ENCODE data around the gene TXK.

The TXK gene

GRCh38 chr4:48118081-48118480, 16.0 kb downstream of the TXK start:
- no peak for DNase-seq (ENCODE audit: low spot score)
- no peak overlapping the region for H3K4me3 ChIP-seq
- H3K27ac ChIP-seq: no peak overlapping the region
- no peak for TF ChIP-seq CTCF (IDR thresholded peaks at IDR 0.05)

GRCh38 chr4:48116582-48116981, 17.5 kb downstream of the TXK start:
- TF ChIP-seq CTCF (IDR thresholded peaks at IDR 0.05): no peak
- DNase-seq (ENCODE audit: low spot score): no peak

GRCh38 chr4:48114412-48114811, 19.6 kb downstream of the TXK start:
- no peak overlapping the region for H3K27ac ChIP-seq
- H3K4me3 ChIP-seq: no peak overlapping the region
- TF ChIP-seq CTCF (IDR thresholded peaks at IDR 0.05): no peak
- no peak for DNase-seq (ENCODE audit: low spot score)

More at GRCh38 chr4:48116582-48116981, 17.5 kb downstream of the TXK start:
- H3K4me3 ChIP-seq: no peak overlapping the region
- H3K27ac ChIP-seq: no peak overlapping the region

GRCh38 chr4:48112017-48112667, 21.9 kb downstream of the TXK start:
- Histone ChIP-seq H3K4me3 (no peak overlapping the region), H3K27ac (no peak overlapping the region)
- no peak for DNase-seq (ENCODE audit: low spot score)
- no peak for TF ChIP-seq CTCF (IDR thresholded peaks at IDR 0.05)

- Histone ChIP-seq H3K27ac (no peak overlapping the region), H3K4me3 (no peak overlapping the region)
- no peak for DNase-seq (ENCODE audit: low spot score)
- no peak for TF ChIP-seq CTCF (IDR thresholded peaks at IDR 0.05)
Observed at GRCh38 chr4:48110452-48110978, 23.5 kb downstream of the TXK start.

GRCh38 chr4:48109413-48110263, 24.4 kb downstream of the TXK start:
- H3K4me3 ChIP-seq: no peak overlapping the region
- no peak for DNase-seq (ENCODE audit: low spot score)
- no peak overlapping the region for H3K27ac ChIP-seq
- TF ChIP-seq CTCF (IDR thresholded peaks at IDR 0.05): peak; percentile 30
